Adipose tissue (tissue), 3 donors: ENCODE data around the gene LIMCH1. TPM values are rescaled to one million over a fixed set of nuclear protein-coding genes. Genes with fewer than 3 reads are reported as not detected.
"Not testable (repeated sequence)": the region's sequence is repeated elsewhere in the genome, so short reads cannot be mapped to it uniquely, and the experiment has no call there.

ENCODE experiments used
- H3K27ac ChIP-seq: one replicate; pipeline ENCODE4 v1.5.1; 2013; ENCODE audit warnings: low read depth, low read length
- WGBS, 3 donors: extraction: QIAGEN DNeasy Blood & Tissue Kit; methylation state at CpG; one replicate each; pipeline ENCODE4 v1.1.7; 2013; 5-methylcytosine and 5-hydroxymethylcytosine counted together
- polyA plus RNA-seq, 3 donors: library from polyadenylated mRNA; stranded (reverse); fragments of 200-250 nt; gene quantifications; one replicate each; pipeline ENCODE4 v1.2.3, GENCODE V29; 2013
- donor health status: healthy with polysubstance abuse.
- donor health status: Bipolar disorder and iron deficiency.
- donor health status: healthy.

The LIMCH1 gene
- polyA plus RNA-seq, 3 donors, result 4.2 to 62.0 (median 13.4) TPM

- H3K27ac ChIP-seq, result no peak overlapping the region
These were observed 145.4 kb downstream of the LIMCH1 start for GRCh38 chr4:41683326-41683725.

GRCh38 chr4:41686893-41687292 is 148.9 kb downstream of the LIMCH1 start:
- H3K27ac ChIP-seq, result no peak overlapping the region
- WGBS, 3 donors, result 83 to 92% (median 85%) methylated on average over 8 of the region's 8 CpGs

DNA sequence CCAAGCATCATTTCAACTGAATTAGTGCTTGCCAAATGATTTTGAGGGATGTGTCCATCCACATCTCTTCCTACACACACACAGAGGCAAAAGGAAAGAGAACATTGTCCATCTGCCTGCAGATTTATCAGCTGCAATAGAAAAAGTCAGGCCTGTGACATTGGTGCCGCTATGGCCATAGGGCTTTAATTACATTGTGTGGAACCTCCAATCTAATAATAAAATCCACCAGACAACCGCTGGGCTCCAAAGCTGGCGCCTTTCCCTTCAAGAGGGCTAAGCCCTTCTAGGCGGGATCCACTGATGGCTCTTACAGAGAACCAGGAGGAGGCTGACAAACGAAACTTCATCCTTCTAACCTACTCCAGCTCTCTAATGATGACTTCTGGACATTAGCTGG is 150.0 kb downstream of the LIMCH1 start:
- WGBS, 3 donors, result 83 to 92% (median 90%) methylated on average over 5 of the region's 5 CpGs
- no peak overlapping the region for H3K27ac ChIP-seq

DNA sequence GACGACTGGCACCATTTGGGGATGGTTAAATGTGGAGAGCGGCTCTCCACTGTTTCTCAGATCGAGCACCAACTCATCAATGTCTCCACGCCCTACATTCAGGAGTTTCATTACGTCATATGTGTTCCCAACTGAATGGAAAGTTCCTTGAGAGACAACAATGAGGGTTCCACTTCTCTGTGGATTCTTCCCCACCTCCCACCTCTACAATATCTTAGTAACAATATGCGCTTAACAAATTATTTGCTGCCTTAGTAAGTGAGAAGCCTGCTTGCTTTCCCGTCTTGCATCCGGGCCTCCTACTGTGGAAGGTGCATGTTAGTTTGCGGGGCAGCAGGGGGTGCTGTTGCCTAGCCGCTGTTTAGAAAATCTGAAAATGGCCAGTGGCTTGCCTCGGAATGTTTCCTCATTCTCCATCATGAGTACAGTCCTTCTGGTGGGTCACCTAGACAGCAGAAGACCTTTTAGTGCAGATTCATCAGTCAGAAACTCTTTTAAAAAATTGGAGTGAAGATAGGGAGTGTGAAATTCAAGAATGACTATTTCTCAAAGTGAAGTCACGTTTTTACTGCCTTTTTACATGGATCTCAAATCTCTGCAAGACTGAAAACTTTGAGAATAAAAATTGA is 154.9 kb downstream of the LIMCH1 start:
- no peak overlapping the region for H3K27ac ChIP-seq
- WGBS, 3 donors, result 34 to 51% (median 42%) methylated on average over 12 of the region's 12 CpGs

DNA sequence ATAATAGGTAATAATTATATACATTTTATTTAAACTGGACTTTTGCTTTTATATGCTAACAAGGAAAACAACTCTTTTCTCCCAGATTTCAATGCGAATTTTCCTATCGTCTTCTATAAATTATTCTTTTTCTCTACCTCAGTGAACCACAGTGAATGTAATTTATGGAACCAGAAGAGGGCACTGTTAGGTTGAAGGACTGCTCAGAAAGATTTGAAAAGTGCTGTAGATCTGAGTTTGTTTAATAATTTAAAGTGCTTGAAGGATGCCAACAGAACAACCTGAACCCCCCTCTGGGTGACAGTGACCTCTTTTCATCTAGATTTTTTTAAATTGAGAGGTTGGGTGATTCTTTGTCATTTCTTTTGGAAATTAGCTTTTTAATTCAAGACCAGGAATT is 155.7 kb downstream of the LIMCH1 start:
- 15 to 49% (median 38%) methylated on average over 2 of the region's 2 CpGs for WGBS, 3 donors
- H3K27ac ChIP-seq, result no peak overlapping the region

DNA sequence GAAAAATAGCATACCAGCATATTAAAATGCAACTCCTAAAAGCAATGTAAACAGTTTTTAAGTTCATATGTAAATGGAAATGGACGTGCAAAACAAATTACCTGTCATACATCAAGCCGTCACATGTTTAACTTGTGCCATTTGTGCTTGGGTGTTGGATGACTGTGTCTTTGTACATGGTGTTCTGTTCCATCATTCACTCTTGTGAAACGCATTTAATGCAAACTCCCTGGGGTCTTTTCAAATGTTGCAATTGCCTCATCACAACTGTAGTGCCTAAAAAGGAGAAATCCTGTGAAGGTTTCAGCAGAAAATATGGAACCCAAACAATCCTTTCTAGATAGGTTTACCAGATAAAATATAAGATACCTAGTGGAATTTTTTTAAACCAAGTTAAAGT is 158.2 kb downstream of the LIMCH1 start:
- no peak overlapping the region for H3K27ac ChIP-seq
- WGBS, 3 donors, result 69 to 84% (median 79%) methylated on average over 3 of the region's 3 CpGs

DNA sequence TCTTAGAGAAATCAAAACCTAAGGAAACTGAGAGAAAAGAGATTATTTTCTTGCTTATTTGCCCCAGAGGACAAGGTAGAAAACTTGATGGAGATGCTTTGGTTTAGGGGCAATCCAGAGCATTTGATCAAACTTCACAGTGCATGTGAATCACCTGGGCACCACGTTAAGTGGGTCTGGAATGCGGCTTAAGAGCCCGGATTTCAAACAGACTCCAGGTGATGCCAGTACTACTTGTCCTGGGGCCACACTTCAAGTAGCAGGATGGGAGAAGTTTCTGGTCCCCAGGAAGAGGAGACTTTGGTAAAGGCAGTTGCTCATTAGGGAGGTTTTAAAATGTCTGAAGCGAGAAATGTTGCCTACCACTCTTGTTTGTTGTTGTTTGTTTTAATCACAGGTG is 158.8 kb downstream of the LIMCH1 start:
- WGBS, 3 donors, result 77 to 84% (median 82%) methylated on average over 4 of the region's 4 CpGs
- no peak overlapping the region for H3K27ac ChIP-seq

- 56 to 72% (median 70%) methylated on average over 3 of the region's 3 CpGs for WGBS, 3 donors
- no peak overlapping the region for H3K27ac ChIP-seq
These were observed 164.0 kb downstream of the LIMCH1 start for GRCh38 chr4:41701983-41702382.

DNA sequence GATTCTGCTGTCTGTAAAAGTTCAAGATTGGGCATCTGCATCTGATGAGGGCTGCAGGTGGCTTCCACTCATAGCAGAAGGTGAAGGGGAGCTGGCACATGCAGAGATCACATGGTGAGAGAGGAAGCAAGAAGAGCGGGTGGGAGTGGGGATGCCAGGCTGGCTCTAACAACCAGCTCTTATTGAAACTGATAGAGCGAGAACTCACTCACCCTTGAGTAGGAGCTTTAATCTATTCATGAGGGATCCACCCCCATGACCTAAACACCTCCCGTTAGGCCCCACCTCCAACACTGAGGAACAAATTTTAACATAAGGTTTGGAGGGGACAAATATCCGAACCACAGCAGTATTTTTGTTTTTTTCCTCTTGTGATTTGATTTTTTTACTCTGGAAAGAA is 164.8 kb downstream of the LIMCH1 start:
- no peak overlapping the region for H3K27ac ChIP-seq
- WGBS, 3 donors, result 68 to 82% (median 74%) methylated on average over 4 of the region's 4 CpGs

DNA sequence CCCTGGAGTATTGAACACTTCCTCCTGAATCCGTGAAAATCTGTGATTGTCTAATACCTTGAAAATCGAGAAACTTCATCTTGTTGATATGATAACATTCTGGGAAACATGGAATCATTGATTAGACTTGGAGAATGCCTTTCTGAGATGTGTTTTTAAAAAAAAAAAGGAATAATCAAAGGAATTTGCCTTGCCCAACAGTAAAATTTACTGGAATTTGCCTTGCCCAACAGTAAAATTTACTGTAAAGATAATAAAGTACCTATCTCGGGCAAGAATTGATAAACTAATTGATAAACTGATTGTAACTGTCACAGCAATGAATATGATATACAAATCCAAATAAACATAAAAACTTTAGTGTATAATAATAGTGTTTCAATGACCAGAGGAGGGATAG is 165.8 kb downstream of the LIMCH1 start:
- WGBS, 3 donors, result 26 to 73% (median 63%) methylated on average over 3 of the region's 3 CpGs
- no peak overlapping the region for H3K27ac ChIP-seq

- 65 to 74% (median 73%) methylated on average over 5 of the region's 5 CpGs for WGBS, 3 donors
- no peak overlapping the region for H3K27ac ChIP-seq
These were observed 172.0 kb downstream of the LIMCH1 start for GRCh38 chr4:41709844-41710481.

GRCh38 chr4:41711654-41712053 is 173.7 kb downstream of the LIMCH1 start:
- not testable (repeated sequence) for H3K27ac ChIP-seq
- 89 to 93% (median 92%) methylated on average over 2 of the region's 2 CpGs for WGBS, 3 donors

- H3K27ac ChIP-seq, result no peak overlapping the region
- 53 to 75% (median 72%) methylated on average over 3 of the region's 3 CpGs for WGBS, 3 donors
These were observed 174.5 kb downstream of the LIMCH1 start for GRCh38 chr4:41712425-41712824.

DNA sequence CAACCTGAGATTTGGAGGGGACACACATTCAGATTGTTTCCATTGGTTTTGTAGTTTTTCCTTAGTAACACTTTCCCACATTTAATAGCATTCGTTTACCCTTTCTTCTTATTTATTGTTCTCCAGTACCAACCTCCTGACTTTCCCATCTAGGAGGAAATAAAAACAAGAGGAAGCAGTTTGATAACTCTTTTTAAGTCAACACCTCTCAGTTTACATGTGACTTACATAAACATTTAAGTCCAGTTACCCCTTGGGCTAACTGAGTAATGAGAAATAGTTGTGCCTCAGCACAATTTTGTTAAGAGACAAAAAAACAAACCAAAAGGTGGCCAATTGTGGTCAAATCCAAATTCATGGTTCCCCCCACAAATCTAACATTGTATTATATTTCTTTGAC is 175.8 kb downstream of the LIMCH1 start:
- 45 to 63% (median 59%) methylated on average over 1 of the region's 1 CpG for WGBS, 3 donors
- no peak overlapping the region for H3K27ac ChIP-seq

DNA sequence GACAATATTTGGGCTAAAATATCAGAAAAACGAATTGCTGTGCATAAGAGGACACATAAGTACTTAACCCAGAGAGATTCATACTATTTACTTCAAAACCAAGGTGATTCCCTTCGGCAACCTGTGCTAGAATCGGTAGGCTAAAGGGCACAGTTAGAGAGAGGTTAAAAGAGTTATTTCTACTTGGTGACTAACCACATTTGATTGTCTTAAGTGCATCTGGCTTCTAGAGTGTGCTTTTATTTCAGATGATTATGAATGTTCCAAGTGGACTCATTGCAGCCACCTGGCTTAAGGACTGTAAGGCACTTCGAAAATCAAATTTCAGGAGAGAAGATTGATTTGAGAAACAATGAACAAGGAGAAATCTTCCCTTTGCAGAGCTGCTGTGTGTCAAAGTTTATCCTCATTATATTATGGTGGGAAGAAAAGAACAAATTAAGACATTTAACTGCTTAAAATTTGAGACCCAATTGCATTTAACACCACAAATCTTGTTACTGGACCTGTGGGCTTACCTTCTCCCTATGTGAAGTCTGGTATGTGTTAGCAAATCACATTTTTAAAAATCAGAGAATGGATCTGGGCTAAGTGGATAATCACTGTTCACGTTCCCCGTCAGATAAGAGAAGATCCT is 176.5 kb downstream of the LIMCH1 start:
- WGBS, 3 donors, result 75 to 80% (median 76%) methylated on average over 6 of the region's 6 CpGs
- H3K27ac ChIP-seq, result no peak overlapping the region

DNA sequence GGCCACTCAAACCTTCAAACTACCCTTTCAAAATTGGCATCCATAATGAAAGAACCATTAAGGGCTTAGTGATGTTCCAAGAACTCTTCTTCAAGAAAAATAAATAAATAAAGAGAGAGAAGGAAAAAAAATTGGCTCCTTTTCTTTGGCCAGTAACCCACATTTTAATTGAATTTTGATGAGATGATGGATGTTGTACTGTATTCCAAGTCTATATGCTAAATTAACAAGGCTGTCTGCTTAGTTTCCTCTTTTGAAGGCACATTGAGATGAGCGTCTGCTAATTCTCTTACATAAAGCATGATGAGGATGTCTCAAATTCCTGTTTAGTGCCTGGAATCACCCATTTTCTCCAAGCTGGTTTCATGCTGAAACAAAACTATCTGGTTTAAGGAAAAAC is 177.2 kb downstream of the LIMCH1 start:
- H3K27ac ChIP-seq, result no peak overlapping the region
- 56 to 69% (median 68%) methylated on average over 1 of the region's 1 CpG for WGBS, 3 donors

GRCh38 chr4:41718907-41719306 is 180.9 kb downstream of the LIMCH1 start:
- H3K27ac ChIP-seq, result no peak overlapping the region

DNA sequence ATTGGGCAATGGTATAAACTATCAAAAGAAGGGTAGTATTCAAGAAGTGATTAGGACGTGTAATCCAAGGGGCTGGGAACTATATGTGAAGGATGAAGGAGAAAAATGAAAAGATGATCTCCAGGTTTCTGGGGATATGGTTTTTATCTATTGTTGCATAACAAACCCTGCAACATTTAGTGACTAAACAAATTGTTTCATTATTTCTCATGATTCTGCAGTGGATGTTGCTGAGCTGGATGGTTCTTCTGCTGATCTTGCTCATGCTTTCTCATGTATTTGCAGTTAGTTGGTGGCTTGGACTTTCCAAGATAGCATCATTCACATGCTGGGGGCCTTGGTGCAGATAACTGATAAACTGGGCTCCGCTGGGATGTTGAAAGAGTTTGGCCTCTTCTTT is 181.5 kb downstream of the LIMCH1 start:
- 78 to 84% (median 82%) methylated on average over 2 of the region's 2 CpGs for WGBS, 3 donors
- H3K27ac ChIP-seq, result no peak overlapping the region

DNA sequence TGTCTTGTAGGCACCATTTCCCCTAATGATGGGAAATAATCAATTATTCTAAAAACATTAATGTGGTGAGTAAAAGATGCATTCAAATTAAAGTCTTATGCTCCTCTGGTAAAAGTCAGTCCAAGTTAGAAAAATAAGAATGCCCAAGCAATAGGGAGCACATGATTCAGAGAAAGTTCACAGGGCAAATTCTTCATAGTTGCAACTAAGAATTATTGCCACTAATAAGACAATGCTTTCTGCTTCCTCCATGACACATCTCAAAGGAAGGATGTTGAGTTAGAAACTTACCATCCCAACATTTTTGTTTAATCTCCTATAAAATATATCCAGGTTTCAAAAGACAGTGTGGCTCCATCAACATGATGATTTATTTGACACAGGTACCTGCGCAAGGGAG is 184.2 kb downstream of the LIMCH1 start:
- H3K27ac ChIP-seq, result no peak overlapping the region
- 92 to 97% (median 96%) methylated on average over 1 of the region's 1 CpG for WGBS, 3 donors

GRCh38 chr4:41723286-41723685 is 185.3 kb downstream of the LIMCH1 start:
- H3K27ac ChIP-seq, result no peak overlapping the region
- WGBS, 3 donors, result 66 to 79% (median 72%) methylated on average over 3 of the region's 3 CpGs
